Neutrophil (primary cell): Measurements from ENCODE around the gene PKP4.

Source experiments
- H3K27ac ChIP-seq: fragments of 200-600 bp; sonication (generic); 2 replicates; pipeline ENCODE4 v1.5.1; 2016; ENCODE audit warnings: mild to moderate bottlenecking, moderate library complexity
- H3K27me3 ChIP-seq: fragments of 200-600 bp; sonication (generic); 2 replicates; pipeline ENCODE4 v1.6.0; 2016; ENCODE audit warnings: mild to moderate bottlenecking
- H3K36me3 ChIP-seq: fragments of 200-600 bp; sonication (generic); 2 replicates; pipeline ENCODE4 v1.5.1; 2017
- H3K4me1 ChIP-seq, 2 experiments: fragments of 200-600 bp in 1 of 2; sonication (generic) in 1 of 2; 1 replicate in 1 of 2; 2 replicates in 1 of 2; pipeline versions ENCODE4 v1.5.1 to v1.6.1; 2013 to 2016; ENCODE audit warnings: low read depth in 1 of 2, low read length in 1 of 2, mild to moderate bottlenecking in 1 of 2, moderate library complexity in 1 of 2; ENCODE audit not compliant: control insufficient read depth in 1 of 2, insufficient read depth in 1 of 2
- H3K4me3 ChIP-seq, 2 experiments: fragments of 200-600 bp in 1 of 2; sonication (generic) in 1 of 2; 1 replicate in 1 of 2; 2 replicates in 1 of 2; pipeline ENCODE4 v1.5.1; 2013 to 2016; ENCODE audit warnings: low read depth in 1 of 2, low read length in 1 of 2, mild to moderate bottlenecking in 1 of 2, moderate library complexity in 1 of 2
- H3K9me3 ChIP-seq: fragments of 200-600 bp; sonication (generic); 2 replicates; pipeline ENCODE4 v1.5.1; 2016
- CTCF ChIP-seq: fragments of 200-600 bp; sonication (generic); IDR thresholded peaks from 2 replicates; pipeline ENCODE4 v1.5.1; 2016; ENCODE audit warnings: antibody characterized with exemption

Gene PKP4

DNA sequence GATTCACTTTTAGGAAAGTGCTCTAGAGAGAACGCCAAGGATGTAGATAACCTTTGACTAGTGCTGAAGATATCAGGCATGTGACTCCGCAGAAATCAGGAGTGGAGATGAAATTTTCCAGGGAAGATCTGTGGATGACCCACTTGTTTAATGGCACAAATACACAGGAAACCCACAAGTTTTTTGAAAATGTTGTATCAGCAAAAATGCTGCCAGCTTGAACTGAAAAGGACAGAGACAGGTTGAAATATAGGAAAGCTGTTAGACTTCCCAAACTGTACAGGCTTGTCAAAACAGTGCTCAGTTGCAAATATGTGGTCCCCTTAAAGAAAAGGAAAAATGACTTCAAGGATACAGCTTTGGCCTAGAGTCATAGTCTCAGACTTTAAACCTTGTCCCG lies 96.5 kb downstream of the PKP4 start:
- H3K9me3 ChIP-seq = no peaks in the 10 kb centered on the region
- peaks cover 8% of the 10 kb centered on the region for H3K36me3 ChIP-seq
- TF ChIP-seq CTCF = no peak

GRCh38 chr2:158554996-158555395 lies 98.2 kb downstream of the PKP4 start:
- no peak for TF ChIP-seq CTCF

More for the DNA sequence above, 96.5 kb downstream of the PKP4 start:
- Histone ChIP-seq H3K27ac (no peak overlapping the region), H3K4me3 (no peak overlapping the region), H3K27me3 (no peaks in the 10 kb centered on the region), H3K4me1 (no peaks in the 10 kb centered on the region)

GRCh38 chr2:158556124-158556523 lies 99.4 kb downstream of the PKP4 start:
- H3K36me3 ChIP-seq = no peaks in the 10 kb centered on the region
- H3K9me3 ChIP-seq = no peaks in the 10 kb centered on the region
- no peaks in the 10 kb centered on the region for H3K4me1 ChIP-seq
- no peak for TF ChIP-seq CTCF
- H3K27ac ChIP-seq = no peak overlapping the region
- H3K27me3 ChIP-seq = no peaks in the 10 kb centered on the region
- no peak overlapping the region for H3K4me3 ChIP-seq

More at GRCh38 chr2:158554996-158555395, 98.2 kb downstream of the PKP4 start:
- H3K4me1 ChIP-seq = no peaks in the 10 kb centered on the region
- H3K27me3 ChIP-seq = no peaks in the 10 kb centered on the region
- no peak overlapping the region for H3K4me3 ChIP-seq
- no peak overlapping the region for H3K27ac ChIP-seq
- no peaks in the 10 kb centered on the region for H3K9me3 ChIP-seq
- no peaks in the 10 kb centered on the region for H3K36me3 ChIP-seq

DNA sequence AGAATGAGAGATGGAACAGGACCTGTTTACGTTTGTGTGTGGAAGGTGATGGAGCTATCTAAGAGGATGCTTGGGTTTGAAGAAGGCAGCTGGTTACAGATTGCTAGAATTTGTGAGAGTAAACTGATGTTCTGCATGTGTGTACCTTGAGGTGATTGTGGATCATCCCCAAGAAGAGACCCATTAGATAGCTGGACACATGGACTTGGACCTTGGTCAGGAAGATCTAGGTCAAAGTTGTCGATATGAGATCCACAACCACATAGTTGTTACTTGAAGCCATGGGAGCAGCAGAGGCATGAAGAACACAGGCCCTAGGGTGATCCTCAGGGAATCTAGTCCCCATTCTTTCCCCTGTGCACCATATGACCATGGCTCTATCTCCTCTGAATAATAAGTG lies 101.0 kb downstream of the PKP4 start:
- H3K36me3 ChIP-seq = no peaks in the 10 kb centered on the region
- H3K9me3 ChIP-seq = no peaks in the 10 kb centered on the region
- no peak overlapping the region for H3K27ac ChIP-seq
- no peaks in the 10 kb centered on the region for H3K27me3 ChIP-seq
- no peak for TF ChIP-seq CTCF
- H3K4me1 ChIP-seq = no peaks in the 10 kb centered on the region
- H3K4me3 ChIP-seq = no peak overlapping the region

DNA sequence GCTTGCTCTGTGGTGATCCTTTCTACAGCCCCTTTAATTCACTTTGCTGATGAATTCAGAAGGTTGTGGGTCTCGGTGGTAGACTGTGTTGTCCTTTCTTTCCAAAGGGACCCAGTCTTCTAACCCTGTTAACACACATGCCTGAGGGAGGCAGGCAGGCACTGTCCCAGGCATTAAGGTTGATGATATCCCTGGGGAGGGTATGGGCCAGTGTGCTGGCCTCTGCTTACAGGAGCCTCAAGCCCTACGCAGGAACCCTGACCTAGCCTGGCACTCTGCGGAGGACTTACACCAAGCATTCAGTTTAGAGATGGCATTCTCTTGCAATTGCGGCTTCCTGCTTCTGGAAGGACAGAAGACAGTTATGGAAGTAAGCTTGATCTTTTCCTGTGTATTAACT lies 102.5 kb downstream of the PKP4 start:
- Histone ChIP-seq H3K4me3 (no peak overlapping the region), H3K27me3 (no peaks in the 10 kb centered on the region), H3K9me3 (no peaks in the 10 kb centered on the region), H3K36me3 (no peaks in the 10 kb centered on the region), H3K4me1 (no peaks in the 10 kb centered on the region), H3K27ac (no peak overlapping the region)
- TF ChIP-seq CTCF = no peak

- H3K36me3 ChIP-seq = no peaks in the 10 kb centered on the region
- no peaks in the 10 kb centered on the region for H3K4me1 ChIP-seq
- TF ChIP-seq CTCF = no peak
- no peaks in the 10 kb centered on the region for H3K27me3 ChIP-seq
- no peaks in the 10 kb centered on the region for H3K9me3 ChIP-seq
- H3K27ac ChIP-seq = no peak overlapping the region
- no peak overlapping the region for H3K4me3 ChIP-seq
These were observed 103.5 kb downstream of the PKP4 start for GRCh38 chr2:158560259-158560658.
